IMR-90 (cell line): ENCODE measurements around the gene SLIT1. TPM values are rescaled to one million over a fixed set of nuclear protein-coding genes. Genes with fewer than 3 reads are reported as not detected.

ENCODE experiments used
- ATAC-seq: fragments of 200-7000 bp; cut with Tn5 transposase; 2 replicates; pipeline ENCODE4 v1.9.1; 2020; ENCODE audit warnings: low read depth, mild to moderate bottlenecking, moderate library complexity
- BruUV-seq: library from RNA; stranded (reverse); fragments of 400-500 nt; replicated peaks from 2 replicates; lab custom pipeline; 2021; lab: Mats Ljungman, UMichigan
- CTCF ChIA-PET: fragments of 300-600 bp; formaldehyde crosslinking; extraction: SDS; loops from one replicate; lab custom pipeline; 2021; ENCODE audit warnings: antibody characterized with exemption; lab: Yijun Ruan, JAX
- POLR2A ChIA-PET: fragments of 300-600 bp; sonication (Branson Sonifier 250); formaldehyde crosslinking; loops from one replicate; lab custom pipeline; 2022; ENCODE audit warnings: antibody characterized with exemption; ENCODE audit not compliant: unreplicated experiment; lab: Charles Lee
- DNase-seq: peaks from one replicate; pipeline ENCODE4 v3.0.0; 2013
- H2AFZ ChIP-seq: replicated peaks from 2 replicates; pipeline ENCODE3; 2013; ENCODE audit warnings: low read length, mild to moderate bottlenecking; ENCODE audit not compliant: poor library complexity
- H2AK5ac ChIP-seq: 2 replicates; pipeline ENCODE4 v1.6.1; 2013; ENCODE audit warnings: low read depth, low read length, inconsistent platforms
- H2AK9ac ChIP-seq: replicated peaks from 2 replicates; pipeline ENCODE3; 2013; ENCODE audit warnings: mild to moderate bottlenecking, low read depth, low read length, moderate library complexity; ENCODE audit not compliant: poor library complexity
- H2BK120ac ChIP-seq: 2 replicates; pipeline ENCODE4 v1.6.1; 2013; ENCODE audit warnings: low read depth, low read length, inconsistent platforms
- H2BK15ac ChIP-seq: 3 replicates; pipeline ENCODE4 v1.6.1; 2013; ENCODE audit warnings: low read depth, low read length, inconsistent platforms
- H2BK20ac ChIP-seq: 2 replicates; pipeline ENCODE4 v1.6.1; 2013; ENCODE audit warnings: low read depth, mild to moderate bottlenecking, inconsistent platforms, low read length, moderate library complexity
- H2BK5ac ChIP-seq: 2 replicates; pipeline ENCODE4 v1.6.1; 2013; ENCODE audit warnings: mild to moderate bottlenecking, low read depth, low read length, inconsistent platforms; ENCODE audit not compliant: poor library complexity, severe bottlenecking
- H3K14ac ChIP-seq: replicated peaks from 2 replicates; pipeline ENCODE4 v1.6.1; 2013; ENCODE audit warnings: low read depth, low read length, inconsistent platforms
- H3K18ac ChIP-seq: 2 replicates; pipeline ENCODE4 v1.6.1; 2013; ENCODE audit warnings: low read depth, low read length, control low read depth
- H3K23ac ChIP-seq: 2 replicates; pipeline ENCODE4 v1.6.1; 2013; ENCODE audit warnings: low read depth, low read length, inconsistent platforms
- H3K27ac ChIP-seq: 2 replicates; pipeline ENCODE4 v1.5.1; 2013; ENCODE audit warnings: mild to moderate bottlenecking, control low read depth, low read length; ENCODE audit not compliant: insufficient read depth
- H3K27me3 ChIP-seq: 2 replicates; pipeline ENCODE4 v1.6.1; 2013; ENCODE audit warnings: low read length; ENCODE audit not compliant: control insufficient read depth, insufficient read depth
- H3K36me3 ChIP-seq: 2 replicates; pipeline ENCODE4 v1.6.1; 2013; ENCODE audit warnings: low read length, mixed read lengths; ENCODE audit not compliant: control insufficient read depth, insufficient read depth
- H3K4ac ChIP-seq: 2 replicates; pipeline ENCODE4 v1.6.1; 2013; ENCODE audit warnings: low read depth, low read length, inconsistent platforms
- H3K4me1 ChIP-seq: 2 replicates; pipeline ENCODE4 v1.6.1; 2013; ENCODE audit warnings: low read length, mixed read lengths; ENCODE audit not compliant: control insufficient read depth, insufficient read depth
- H3K4me2 ChIP-seq: 2 replicates; pipeline ENCODE4 v1.6.1; 2013; ENCODE audit warnings: low read depth, mild to moderate bottlenecking, control low read depth, low read length, moderate library complexity
- H3K4me3 ChIP-seq: 2 replicates; pipeline ENCODE4 v1.5.1; 2013; ENCODE audit warnings: low read depth, mild to moderate bottlenecking, control low read depth, low read length, moderate library complexity; ENCODE audit not compliant: insufficient read depth
- H3K56ac ChIP-seq: 2 replicates; pipeline ENCODE4 v1.6.1; 2013; ENCODE audit warnings: low read length, inconsistent platforms; ENCODE audit not compliant: insufficient read depth; ENCODE audit errors: extremely low read depth
- H3K79me1 ChIP-seq, 2 experiments: 2 replicates each; pipeline ENCODE4 v1.6.1; 2013; ENCODE audit warnings: low read length in 2 of 2, inconsistent platforms in 1 of 2, low read depth in 1 of 2
- H3K9ac ChIP-seq: 2 replicates; pipeline ENCODE4 v1.6.1; 2013; ENCODE audit warnings: low read depth, low read length, control low read depth
- H3K9me1 ChIP-seq: 2 replicates; pipeline ENCODE4 v1.6.1; 2013; ENCODE audit warnings: low read length, inconsistent platforms; ENCODE audit not compliant: insufficient read depth
- H3K9me3 ChIP-seq: 2 replicates; pipeline ENCODE4 v1.6.1; 2013; ENCODE audit warnings: low read length; ENCODE audit not compliant: control insufficient read depth, insufficient read depth
- H4K20me1 ChIP-seq: 2 replicates; pipeline ENCODE4 v1.6.1; 2013; ENCODE audit warnings: low read length, inconsistent platforms; ENCODE audit not compliant: insufficient read depth
- H4K5ac ChIP-seq: 2 replicates; pipeline ENCODE4 v1.6.1; 2013; ENCODE audit warnings: mild to moderate bottlenecking, low read depth, low read length, control low read depth
- H4K8ac ChIP-seq, 2 experiments: 2 replicates each; pipeline ENCODE4 v1.6.1; 2013; ENCODE audit warnings: low read depth in 2 of 2, low read length in 2 of 2, control low read depth in 1 of 2, inconsistent platforms in 1 of 2
- H4K91ac ChIP-seq: 2 replicates; pipeline ENCODE4 v1.6.1; 2013; ENCODE audit warnings: low read depth, low read length, inconsistent platforms; ENCODE audit not compliant: insufficient read depth
- BHLHE40 ChIP-seq: fragments of 150-350 bp; IDR thresholded peaks from 2 replicates; pipeline ENCODE4 v1.6.1; 2016; ENCODE audit warnings: mild to moderate bottlenecking, low read depth, low read length
- CEBPB ChIP-seq: IDR thresholded peaks from 2 replicates; pipeline ENCODE4 v1.6.1; 2012; ENCODE audit warnings: low read depth, low read length, improper control_type of control experiment
- CHD1 ChIP-seq: IDR thresholded peaks from 2 replicates; pipeline ENCODE4 v1.6.1; 2012; ENCODE audit warnings: low read depth, low read length, improper control_type of control experiment
- ELK1 ChIP-seq: fragments of 150-350 bp; IDR thresholded peaks from 2 replicates; pipeline ENCODE4 v1.6.1; 2016; ENCODE audit warnings: low read depth, mild to moderate bottlenecking, low read length, moderate library complexity, borderline replicate concordance
- FOS ChIP-seq: fragments of 150-350 bp; IDR thresholded peaks from 2 replicates; pipeline ENCODE4 v1.6.1; 2016; ENCODE audit warnings: low read depth, low read length
- MAFK ChIP-seq: IDR thresholded peaks from 2 replicates; pipeline ENCODE4 v1.6.1; 2012; ENCODE audit warnings: low read depth, low read length, improper control_type of control experiment
- MAZ ChIP-seq: IDR thresholded peaks from 2 replicates; pipeline ENCODE4 v1.6.1; 2012; ENCODE audit warnings: low read depth, mild to moderate bottlenecking, low read length, improper control_type of control experiment, moderate library complexity, borderline replicate concordance
- MXI1 ChIP-seq: IDR thresholded peaks from 2 replicates; pipeline ENCODE4 v1.6.1; 2012; ENCODE audit warnings: low read depth, mild to moderate bottlenecking, low read length, moderate library complexity, borderline replicate concordance
- NFE2L2 ChIP-seq: fragments of 150-350 bp; IDR thresholded peaks from 2 replicates; pipeline ENCODE4 v1.6.1; 2016; ENCODE audit warnings: low read depth, mild to moderate bottlenecking, low read length
- POLR2A ChIP-seq: IDR thresholded peaks from 2 replicates; pipeline ENCODE4 v1.6.1; 2012; ENCODE audit warnings: mild to moderate bottlenecking, low read depth, low read length
- RAD21 ChIP-seq: IDR thresholded peaks from 2 replicates; pipeline ENCODE4 v1.6.1; 2012; ENCODE audit warnings: low read length, improper control_type of control experiment
- RCOR1 ChIP-seq: IDR thresholded peaks from 2 replicates; pipeline ENCODE4 v1.6.1; 2012; ENCODE audit warnings: mild to moderate bottlenecking, low read length, improper control_type of control experiment; ENCODE audit not compliant: insufficient replicate concordance
- RFX5 ChIP-seq: IDR thresholded peaks from 2 replicates; pipeline ENCODE4 v1.8.0; 2012; ENCODE audit warnings: low read depth, mild to moderate bottlenecking, low read length, moderate library complexity
- SMC3 ChIP-seq: fragments of 150-350 bp; IDR thresholded peaks from 2 replicates; pipeline ENCODE4 v1.6.1; 2016; ENCODE audit warnings: low read depth, mild to moderate bottlenecking, antibody characterized with exemption, low read length, moderate library complexity
- WGBS, 2 experiments: methylation state at CpG; one replicate each; pipeline versions ENCODE4 v1.1.5 to v1.1.7; 2013; ENCODE audit warnings: missing lambda C conversion rate in 2 of 2; ENCODE audit not compliant: insufficient read length in 1 of 2; ENCODE audit errors: extremely low coverage in 2 of 2; 5-methylcytosine and 5-hydroxymethylcytosine counted together
- dilution Hi-C: fragments of 300-500 bp; cut with HindIII; formaldehyde crosslinking; loops from one replicate; pipeline ENCODE4 v1.14.3; 2018; ENCODE audit warnings: low sequenced_read_pairs; ENCODE audit not compliant: unreplicated experiment
- in situ Hi-C: fragments of 300-500 bp; cut with MboI; formaldehyde crosslinking; loops from 3 replicates; pipeline ENCODE4 v1.14.3; 2019; ENCODE audit warnings: low sequenced_read_pairs, inconsistent platforms, mixed read lengths
- intact Hi-C: fragments of 100-400 bp; cut with micrococcal nuclease; formaldehyde crosslinking; loops from 2 replicates; pipeline ENCODE4 v1.10.0; 2022
- polyA plus RNA-seq, 3 experiments: library from polyadenylated mRNA; depleted of rRNA; stranded (reverse); fragments of >200 nt; gene quantifications; 2 replicates each; pipeline ENCODE4 v1.2.3, GENCODE V29; 2012; ENCODE audit warnings: low replicate concordance in 1 of 3
- total RNA-seq: library from RNA; depleted of rRNA; stranded (reverse); fragments of >200 nt; gene quantifications from 2 replicates; pipeline ENCODE4 v1.2.3, GENCODE V29; 2012
- TF ChIP-seq, protein P1 (sequence below): fragments of 150-350 bp; IDR thresholded peaks from 2 replicates; pipeline ENCODE4 v1.6.1; 2017; ENCODE audit warnings: mild to moderate bottlenecking, antibody characterized with exemption, low read length, low read depth
- TF ChIP-seq, protein P2 (sequence below): conservative IDR thresholded peaks from 2 replicates; pipeline ENCODE4 v1.5.1; 2012; ENCODE audit warnings: mild to moderate bottlenecking, low read depth, low read length, improper control_type of control experiment

SLIT1 gene
- total and polyA plus RNA-seq, 2 of the 4 experiments (the other 2 are of a cell fraction) = under 0.01 TPM

DNA sequence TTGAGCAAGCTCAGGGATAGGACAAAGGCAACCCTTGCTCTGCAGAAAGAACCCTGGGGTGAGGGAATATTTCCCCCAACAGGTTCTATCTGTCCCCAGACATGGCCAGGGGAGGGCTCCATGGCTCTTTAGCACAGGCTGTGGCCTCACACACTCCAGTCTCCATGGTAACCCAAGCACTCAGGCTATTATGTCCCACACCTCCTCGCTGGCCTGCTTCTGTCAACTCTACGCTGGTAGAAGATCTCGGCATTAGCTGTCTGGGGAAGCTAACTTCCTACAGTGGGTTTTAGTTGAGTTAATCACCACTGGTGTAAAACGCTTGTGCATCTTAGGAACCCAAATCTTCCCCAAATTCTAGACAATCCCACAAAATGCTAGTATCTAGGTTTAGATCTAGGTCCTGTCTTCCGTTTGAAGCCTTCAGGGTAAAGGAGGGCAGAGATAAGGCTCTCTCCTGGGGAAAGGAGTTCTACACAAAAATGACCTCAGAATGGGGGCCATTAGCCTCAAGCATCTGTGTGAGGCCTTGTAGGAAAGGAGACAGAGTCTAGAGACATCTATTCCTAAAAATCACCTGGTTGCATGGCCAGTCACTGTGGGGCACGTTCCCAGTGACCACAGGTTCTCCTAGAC, 36.7 kb upstream of the SLIT1 start:
- no peak for ATAC-seq
- Histone ChIP-seq H4K91ac (no peak overlapping the region), H3K79me1 (no peaks in the 10 kb centered on the region; a peak in 1 of 4 replicates), H3K9ac (no peak overlapping the region), H2AK9ac (no peak overlapping the region), H4K20me1 (no peaks in the 10 kb centered on the region), H3K4me3 (no peak overlapping the region), H3K27me3 (no peaks in the 10 kb centered on the region), H4K8ac (no peak overlapping the region), H3K18ac (no peak overlapping the region), H2BK5ac (no peak overlapping the region), H3K14ac (no peak overlapping the region), H3K4ac (no peak overlapping the region), H3K9me3 (no peaks in the 10 kb centered on the region), H3K56ac (no peak overlapping the region), H2BK15ac (no peak overlapping the region), H2BK20ac (no peak overlapping the region), H3K23ac (no peak overlapping the region), H3K9me1 (peaks cover 4% of the 10 kb centered on the region; the same call in 1 of the 2 replicates), H3K36me3 (peaks cover 3% of the 10 kb centered on the region; the same call in 1 of the 2 replicates), H4K5ac (no peak overlapping the region), H2AFZ (no peak overlapping the region), H2BK120ac (no peak overlapping the region), H3K27ac (no peak overlapping the region), H3K4me1 (peaks cover 8% of the 10 kb centered on the region), H2AK5ac (no peak overlapping the region), H3K4me2 (no peak overlapping the region)
- POLR2A ChIA-PET = no interaction called here
- intact Hi-C loops (no loop called here), dilution Hi-C loops (no loop called here), in situ Hi-C loops (no loop called here)
- BruUV-seq = no TSS peak
- TF ChIP-seq MXI1 (no peak), RCOR1 (no peak), CEBPB (no peak), CHD1 (no peak), RAD21 (no peak), RFX5 (no peak), FOS (no peak), ELK1 (no peak), BHLHE40 (no peak), MAFK (no peak), SMC3 (no peak), MAZ (no peak), POLR2A (no peak), NFE2L2 (no peak)
- TF ChIP-seq, protein P1, sequence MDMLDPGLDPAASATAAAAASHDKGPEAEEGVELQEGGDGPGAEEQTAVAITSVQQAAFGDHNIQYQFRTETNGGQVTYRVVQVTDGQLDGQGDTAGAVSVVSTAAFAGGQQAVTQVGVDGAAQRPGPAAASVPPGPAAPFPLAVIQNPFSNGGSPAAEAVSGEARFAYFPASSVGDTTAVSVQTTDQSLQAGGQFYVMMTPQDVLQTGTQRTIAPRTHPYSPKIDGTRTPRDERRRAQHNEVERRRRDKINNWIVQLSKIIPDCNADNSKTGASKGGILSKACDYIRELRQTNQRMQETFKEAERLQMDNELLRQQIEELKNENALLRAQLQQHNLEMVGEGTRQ = no peak
- TF ChIP-seq, protein P2, sequence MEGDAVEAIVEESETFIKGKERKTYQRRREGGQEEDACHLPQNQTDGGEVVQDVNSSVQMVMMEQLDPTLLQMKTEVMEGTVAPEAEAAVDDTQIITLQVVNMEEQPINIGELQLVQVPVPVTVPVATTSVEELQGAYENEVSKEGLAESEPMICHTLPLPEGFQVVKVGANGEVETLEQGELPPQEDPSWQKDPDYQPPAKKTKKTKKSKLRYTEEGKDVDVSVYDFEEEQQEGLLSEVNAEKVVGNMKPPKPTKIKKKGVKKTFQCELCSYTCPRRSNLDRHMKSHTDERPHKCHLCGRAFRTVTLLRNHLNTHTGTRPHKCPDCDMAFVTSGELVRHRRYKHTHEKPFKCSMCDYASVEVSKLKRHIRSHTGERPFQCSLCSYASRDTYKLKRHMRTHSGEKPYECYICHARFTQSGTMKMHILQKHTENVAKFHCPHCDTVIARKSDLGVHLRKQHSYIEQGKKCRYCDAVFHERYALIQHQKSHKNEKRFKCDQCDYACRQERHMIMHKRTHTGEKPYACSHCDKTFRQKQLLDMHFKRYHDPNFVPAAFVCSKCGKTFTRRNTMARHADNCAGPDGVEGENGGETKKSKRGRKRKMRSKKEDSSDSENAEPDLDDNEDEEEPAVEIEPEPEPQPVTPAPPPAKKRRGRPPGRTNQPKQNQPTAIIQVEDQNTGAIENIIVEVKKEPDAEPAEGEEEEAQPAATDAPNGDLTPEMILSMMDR = no peak
- CTCF ChIA-PET = no interaction called here
- WGBS, 2 experiments = no CpG with 5 or more reads among the region's 6 CpGs
- no peak for DNase-seq
